ENCODE data around the gene PSMD1. TPM values are rescaled to one million over a fixed set of nuclear protein-coding genes. Genes with fewer than 3 reads are reported as not detected.

PSMD1 gene
- total and polyA plus RNA-seq, 4 donors: 30.1 to 91.1 (median 56.0) TPM

GRCh38 chr2:231028889-231029288 is 27.8 kb upstream of the PSMD1 start:
- peaks cover 0 to 3% (median 0%) of the 10 kb centered on the region in 3 donors for H3K27me3 ChIP-seq (ENCODE audit: control insufficient read depth in 3 of 3, insufficient read depth in 3 of 3, low read length in 2 of 3)
- DNase-seq (no peak), ATAC-seq (ENCODE audit: insufficient read depth, low FRiP score) (no peak)
- no peaks in the 10 kb centered on the region for H3K36me3 ChIP-seq (ENCODE audit: control insufficient read depth in 4 of 4, insufficient read depth in 4 of 4, low read length in 4 of 4)
- H3K27ac ChIP-seq (ENCODE audit: low read depth in 1 of 2, low read length in 1 of 2): no peak overlapping the region
- no peak for TF ChIP-seq CTCF (IDR thresholded peaks at IDR 0.05; ENCODE audit: control extremely low read depth, extremely low read depth)
- no peak overlapping the region for H3K4me3 ChIP-seq
- no peak overlapping the region for H3K9ac ChIP-seq (ENCODE audit: insufficient read depth in 1 of 2, low read length in 2 of 2)
- no peaks in the 10 kb centered on the region for H3K4me1 ChIP-seq (ENCODE audit: control insufficient read depth in 5 of 5, insufficient read depth in 5 of 5, low read length in 5 of 5)
- H3K9me3 ChIP-seq (ENCODE audit: control insufficient read depth in 4 of 4, insufficient read depth in 3 of 4, low read length in 3 of 4): peaks cover 0 to 3% (median 0%) of the 10 kb centered on the region in 4 donors

- peaks cover 0 to 3% (median 0%) of the 10 kb centered on the region in 3 donors for H3K27me3 ChIP-seq (ENCODE audit: control insufficient read depth in 3 of 3, insufficient read depth in 3 of 3, low read length in 2 of 3)
- no peak for TF ChIP-seq CTCF (IDR thresholded peaks at IDR 0.05; ENCODE audit: control extremely low read depth, extremely low read depth)
- peaks cover 0 to 3% (median 0%) of the 10 kb centered on the region in 4 donors for H3K9me3 ChIP-seq (ENCODE audit: control insufficient read depth in 4 of 4, insufficient read depth in 3 of 4, low read length in 3 of 4)
- H3K27ac ChIP-seq (ENCODE audit: low read depth in 1 of 2, low read length in 1 of 2): no peak overlapping the region
- DNase-seq (no peak), ATAC-seq (ENCODE audit: insufficient read depth, low FRiP score) (no peak)
- no peak overlapping the region for H3K4me3 ChIP-seq
- no peaks in the 10 kb centered on the region for H3K4me1 ChIP-seq (ENCODE audit: control insufficient read depth in 5 of 5, insufficient read depth in 5 of 5, low read length in 5 of 5)
- no peak overlapping the region for H3K9ac ChIP-seq (ENCODE audit: insufficient read depth in 1 of 2, low read length in 2 of 2)
- no peaks in the 10 kb centered on the region for H3K36me3 ChIP-seq (ENCODE audit: control insufficient read depth in 4 of 4, insufficient read depth in 4 of 4, low read length in 4 of 4)
- 88 to 89% methylated on average over 9 of the region's 9 CpGs for WGBS, 2 donors
Observed at GRCh38 chr2:231029563-231029962, 27.1 kb upstream of the PSMD1 start.

- Histone ChIP-seq H3K4me3 (no peak overlapping the region), H3K9ac (ENCODE audit: insufficient read depth in 1 of 2, low read length in 2 of 2) (no peak overlapping the region), H3K27me3 (ENCODE audit: control insufficient read depth in 3 of 3, insufficient read depth in 3 of 3, low read length in 2 of 3) (peaks cover 0 to 9% (median 0%) of the 10 kb centered on the region in 3 donors), H3K4me1 (ENCODE audit: control insufficient read depth in 5 of 5, insufficient read depth in 5 of 5, low read length in 5 of 5) (no peaks in the 10 kb centered on the region), H3K36me3 (ENCODE audit: control insufficient read depth in 4 of 4, insufficient read depth in 4 of 4, low read length in 4 of 4) (no peaks in the 10 kb centered on the region), H3K9me3 (ENCODE audit: control insufficient read depth in 4 of 4, insufficient read depth in 3 of 4, low read length in 3 of 4) (peaks cover 0 to 3% (median 0%) of the 10 kb centered on the region in 4 donors), H3K27ac (ENCODE audit: low read depth in 1 of 2, low read length in 1 of 2) (no peak overlapping the region)
- no peak for TF ChIP-seq CTCF (IDR thresholded peaks at IDR 0.05; ENCODE audit: control extremely low read depth, extremely low read depth)
- ATAC-seq (ENCODE audit: insufficient read depth, low FRiP score) (no peak), DNase-seq (no peak)
- 77% methylated on average over 3 of the region's 3 CpGs for WGBS, 2 donors
Observed at GRCh38 chr2:231030725-231031124, 25.9 kb upstream of the PSMD1 start.

GRCh38 chr2:231032575-231033140 is 24.0 kb upstream of the PSMD1 start:
- Histone ChIP-seq H3K9me3 (ENCODE audit: control insufficient read depth in 4 of 4, insufficient read depth in 3 of 4, low read length in 3 of 4) (peaks cover 0 to 6% (median 0%) of the 10 kb centered on the region in 4 donors), H3K9ac (ENCODE audit: insufficient read depth in 1 of 2, low read length in 2 of 2) (no peak overlapping the region), H3K4me1 (ENCODE audit: control insufficient read depth in 5 of 5, insufficient read depth in 5 of 5, low read length in 5 of 5) (peaks cover 0 to 6% (median 0%) of the 10 kb centered on the region in 5 donors), H3K27ac (ENCODE audit: low read depth in 1 of 2, low read length in 1 of 2) (no peak overlapping the region), H3K4me3 (no peak overlapping the region), H3K36me3 (ENCODE audit: control insufficient read depth in 4 of 4, insufficient read depth in 4 of 4, low read length in 4 of 4) (no peaks in the 10 kb centered on the region), H3K27me3 (ENCODE audit: control insufficient read depth in 3 of 3, insufficient read depth in 3 of 3, low read length in 2 of 3) (peaks cover 0 to 22% (median 12%) of the 10 kb centered on the region in 3 donors)
- ATAC-seq (ENCODE audit: insufficient read depth, low FRiP score): no peak
- no peak for TF ChIP-seq CTCF (IDR thresholded peaks at IDR 0.05; ENCODE audit: control extremely low read depth, extremely low read depth)
- DNase-seq: no peak
- WGBS, 2 donors: 75 to 88% methylated on average over 5 of the region's 5 CpGs

Data from lung (tissue), 12 donors.